Measurements from ENCODE around the gene NCOA7. TPM values are rescaled to one million over a fixed set of nuclear protein-coding genes. Genes with fewer than 3 reads are reported as not detected.
A peak's percentile ranks its signal among the peaks of the same experiment; 100 is the strongest.

Gene NCOA7
- total RNA-seq, 1 donor: 34.0 TPM

DNA sequence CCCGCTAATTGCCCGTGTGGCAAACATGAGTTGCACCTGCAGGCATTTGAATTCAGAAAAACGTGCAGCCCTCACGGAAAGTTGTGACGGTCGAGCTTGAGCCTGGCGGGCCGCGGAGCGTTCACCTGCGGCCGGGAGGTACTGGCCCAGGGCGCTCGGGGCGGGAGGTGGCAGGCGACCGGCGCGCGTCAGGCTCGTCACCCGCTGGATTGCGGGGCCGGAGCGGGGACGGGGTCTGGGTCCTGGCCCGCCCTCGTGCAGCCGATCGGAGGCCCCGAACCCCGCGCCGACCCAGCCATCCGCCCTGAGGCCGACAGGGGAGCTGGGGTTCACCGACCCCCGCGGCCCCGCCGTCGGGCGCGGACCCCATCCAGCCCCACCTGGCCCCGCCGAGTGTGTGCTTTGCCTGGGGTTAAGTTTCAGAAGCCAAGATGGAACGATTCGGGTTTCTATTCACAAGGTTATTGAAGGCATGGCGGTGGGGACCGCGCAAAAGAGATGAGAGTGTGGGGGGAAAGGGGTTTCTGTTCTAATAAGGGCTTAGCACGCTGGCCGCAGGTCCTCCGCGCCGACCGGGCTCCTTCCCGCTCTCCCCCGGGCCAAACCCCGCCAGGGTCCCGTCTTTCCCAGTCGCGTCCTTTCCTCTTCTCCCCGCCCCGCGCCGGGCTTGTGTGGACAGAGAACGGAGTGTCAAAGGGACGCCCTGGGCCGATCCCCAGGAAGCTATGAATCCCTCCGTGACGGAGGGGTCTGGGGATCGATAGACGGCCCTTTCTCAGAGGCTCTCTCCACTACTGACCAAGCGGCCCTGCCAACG, 43.0 kb upstream of the NCOA7 start:
- Histone ChIP-seq H3K4me2 (ENCODE audit: insufficient read depth, low read length) (peak overlapping the region; percentile 87), H3K4me1 (ENCODE audit: insufficient read depth, low read length) (peaks cover 20% of the 10 kb centered on the region), H3K27ac (ENCODE audit: low read depth, low read length) (no peak overlapping the region), H3K79me2 (ENCODE audit: insufficient read depth, low read length) (no peaks in the 10 kb centered on the region), H3K36me3 (ENCODE audit: insufficient read depth, low read length) (no peaks in the 10 kb centered on the region), H3K27me3 (ENCODE audit: insufficient read depth, low read length) (peaks cover 86% of the 10 kb centered on the region), H4K20me1 (ENCODE audit: insufficient read depth, low read length) (no peaks in the 10 kb centered on the region), H2AFZ (ENCODE audit: low read length) (peak overlapping the region; percentile 61), H3K9me3 (ENCODE audit: low read depth, low read length) (no peaks in the 10 kb centered on the region), H3K4me3 (ENCODE audit: insufficient read depth, low read length) (peak overlapping the region; percentile 75)
- DNase-seq (ENCODE audit: insufficient read length, low spot score, missing footprints): peak; percentile 77
- TF ChIP-seq CTCF (IDR thresholded peaks at IDR 0.05; ENCODE audit: extremely low read depth, low read depth, low read length): no peak

DNA sequence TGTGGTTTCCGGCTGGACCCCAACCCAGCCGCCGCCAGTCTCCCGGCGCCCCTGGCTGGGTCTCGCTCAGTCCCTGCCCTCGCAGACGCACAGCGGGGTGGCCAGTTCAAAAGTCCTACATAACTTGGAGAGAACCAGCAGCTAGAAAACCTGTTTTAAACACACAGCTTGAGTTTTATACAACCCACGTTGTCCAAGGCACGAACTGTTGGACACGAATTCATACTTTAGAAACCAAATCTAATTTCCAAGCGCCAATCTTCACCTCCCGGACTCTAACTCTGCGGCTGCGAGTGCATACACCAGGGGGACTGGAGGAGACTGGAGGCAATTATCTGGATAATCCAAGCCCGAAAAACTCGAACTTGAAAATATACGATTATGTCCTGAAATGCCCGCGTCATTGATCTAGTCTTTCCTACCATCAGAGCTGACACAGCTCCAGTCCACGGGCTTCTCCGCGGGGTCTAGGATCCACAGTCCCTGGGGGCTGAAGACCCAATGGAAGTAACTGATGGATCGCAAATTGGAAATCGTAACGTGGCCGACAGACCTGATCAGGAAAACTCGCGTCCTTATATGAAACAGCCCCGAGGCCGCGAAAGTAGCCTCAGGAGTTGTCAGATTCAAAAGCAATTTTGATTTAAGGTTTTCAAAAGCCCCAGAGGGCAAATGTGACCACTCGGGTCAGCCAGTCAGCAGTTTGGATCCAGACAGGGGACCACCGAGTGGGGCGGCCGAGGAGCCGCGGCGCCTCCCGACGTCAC, 42.2 kb upstream of the NCOA7 start:
- DNase-seq (ENCODE audit: insufficient read length, low spot score, missing footprints): peak; percentile 62
- Histone ChIP-seq H2AFZ (ENCODE audit: low read length) (peak overlapping the region; percentile 61), H3K4me3 (ENCODE audit: insufficient read depth, low read length) (peak overlapping the region; percentile 75), H3K27me3 (ENCODE audit: insufficient read depth, low read length) (peaks cover 91% of the 10 kb centered on the region), H4K20me1 (ENCODE audit: insufficient read depth, low read length) (no peaks in the 10 kb centered on the region), H3K36me3 (ENCODE audit: insufficient read depth, low read length) (no peaks in the 10 kb centered on the region), H3K4me2 (ENCODE audit: insufficient read depth, low read length) (peak overlapping the region; percentile 87), H3K4me1 (ENCODE audit: insufficient read depth, low read length) (peaks cover 20% of the 10 kb centered on the region), H3K27ac (ENCODE audit: low read depth, low read length) (no peak overlapping the region), H3K9me3 (ENCODE audit: low read depth, low read length) (no peaks in the 10 kb centered on the region), H3K79me2 (ENCODE audit: insufficient read depth, low read length) (no peaks in the 10 kb centered on the region)
- no peak for TF ChIP-seq CTCF (IDR thresholded peaks at IDR 0.05; ENCODE audit: extremely low read depth, low read depth, low read length)

GRCh38 chr6:125749173-125749864, 41.4 kb upstream of the NCOA7 start, which contains the start of gene HEY2:
Gene HEY2 (plus strand): TSS chr6:125749632. CDS start chr6:125749777, 145 bp downstream.
- Histone ChIP-seq H3K79me2 (ENCODE audit: insufficient read depth, low read length) (no peaks in the 10 kb centered on the region), H2AFZ (ENCODE audit: low read length) (peak within 1 kb of the TSS; percentile 77), H3K36me3 (ENCODE audit: insufficient read depth, low read length) (no peaks in the 10 kb centered on the region), H3K4me1 (ENCODE audit: insufficient read depth, low read length) (peaks cover 20% of the 10 kb centered on the region), H3K4me3 (ENCODE audit: insufficient read depth, low read length) (peak within 1 kb of the TSS; percentile 75), H3K27ac (ENCODE audit: low read depth, low read length) (no peak within 1 kb of the TSS), H3K4me2 (ENCODE audit: insufficient read depth, low read length) (peak within 1 kb of the TSS; percentile 87), H4K20me1 (ENCODE audit: insufficient read depth, low read length) (no peaks in the 10 kb centered on the region), H3K27me3 (ENCODE audit: insufficient read depth, low read length) (peaks cover 95% of the 10 kb centered on the region), H3K9me3 (ENCODE audit: low read depth, low read length) (no peaks in the 10 kb centered on the region)
- peak; percentile 99 for DNase-seq (ENCODE audit: insufficient read length, low spot score, missing footprints)
- TF ChIP-seq CTCF (IDR thresholded peaks at IDR 0.05; ENCODE audit: extremely low read depth, low read depth, low read length): no peak
